Transverse colon (tissue), 4 donors: ENCODE measurements around the gene GSTP1.

Experiments
- CTCF ChIP-seq, 5 experiments: fragments of 200-600 bp in 3 of 5; fragments of 450-650 bp in 2 of 5; sonication (generic) in 3 of 5; IDR thresholded peaks; 1 replicate in 2 of 5; 2 replicates in 3 of 5; pipeline ENCODE4 v1.5.1; 2016 to 2017; ENCODE audit warnings: antibody characterized with exemption in 5 of 5, inconsistent platforms in 3 of 5, mild to moderate bottlenecking in 2 of 5, moderate library complexity in 1 of 5
- EP300 ChIP-seq: sonication (generic); formaldehyde crosslinking; IDR thresholded peaks from one replicate; pipeline ENCODE4 v1.6.1; 2017; ENCODE audit warnings: antibody characterized with exemption, low read depth
- POLR2A ChIP-seq: fragments of 450-650 bp; IDR thresholded peaks from one replicate; pipeline ENCODE4 v1.6.1; 2016; ENCODE audit warnings: antibody characterized with exemption, mild to moderate bottlenecking, moderate library complexity
- POLR2AphosphoS5 ChIP-seq, 3 donors: sonication (generic); formaldehyde crosslinking; IDR thresholded peaks; one replicate each; pipeline ENCODE4 v1.6.1; 2016; ENCODE audit warnings: antibody characterized with exemption in 3 of 3

- no peak for TF ChIP-seq CTCF (IDR thresholded peaks at IDR 0.05)
- no peak for TF ChIP-seq POLR2A
- peak in 2 of 3 donors; percentile 6 to 41 for TF ChIP-seq POLR2AphosphoS5 (IDR thresholded peaks at IDR 0.05)
- no peak for TF ChIP-seq EP300
Measured at GRCh38 chr11:67544616-67545242, 38.9 kb upstream of the GSTP1 start.
